Tibial nerve (tissue), 4 donors: ENCODE data around the gene PPP1R14B. TPM values are rescaled to one million over a fixed set of nuclear protein-coding genes. Genes with fewer than 3 reads are reported as not detected.
A peak's percentile ranks its signal among the peaks of the same experiment; 100 is the strongest.

Source experiments
- DNase-seq, 2 donors: peaks; one replicate each; pipeline ENCODE4 v3.0.0-alpha.2; 2019; ENCODE audit warnings: low spot score in 2 of 2
- H3K27ac ChIP-seq, 4 donors: fragments of 200-600 bp; sonication (generic) in 3 of 4; one replicate each; pipeline ENCODE4 v1.5.1; 2017 to 2019; ENCODE audit warnings: mild to moderate bottlenecking in 1 of 4
- H3K27me3 ChIP-seq, 2 donors: fragments of 200-600 bp; sonication (generic) in 1 of 2; one replicate each; pipeline versions ENCODE4 v1.5.1 to v1.6.0; 2017 to 2019
- H3K36me3 ChIP-seq, 3 donors: fragments of 200-600 bp; sonication (generic); one replicate each; pipeline ENCODE4 v1.5.1; 2018 to 2019
- H3K4me1 ChIP-seq, 4 donors: fragments of 200-600 bp; sonication (generic) in 3 of 4; one replicate each; pipeline ENCODE4 v1.5.1; 2017 to 2019
- H3K4me3 ChIP-seq, 4 donors: fragments of 200-600 bp; sonication (generic) in 3 of 4; one replicate each; pipeline ENCODE4 v1.5.1; 2017 to 2019; ENCODE audit warnings: mild to moderate bottlenecking in 1 of 4, moderate library complexity in 1 of 4
- H3K9me3 ChIP-seq, 4 donors: fragments of 200-600 bp; sonication (generic) in 3 of 4; one replicate each; pipeline ENCODE4 v1.5.1; 2017 to 2019
- CTCF ChIP-seq, 5 experiments: fragments of 200-600 bp in 3 of 5; fragments of 450-650 bp in 2 of 5; sonication (generic) in 3 of 5; IDR thresholded peaks; one replicate each; pipeline ENCODE4 v1.5.1; 2016 to 2019; ENCODE audit warnings: antibody characterized with exemption in 5 of 5, mild to moderate bottlenecking in 3 of 5, moderate library complexity in 2 of 5
- EP300 ChIP-seq, 2 donors: sonication (generic); formaldehyde crosslinking; IDR thresholded peaks; one replicate each; pipeline ENCODE4 v1.6.1; 2017; ENCODE audit warnings: antibody characterized with exemption in 2 of 2, mild to moderate bottlenecking in 1 of 2
- POLR2A ChIP-seq, 2 donors: fragments of 450-650 bp; IDR thresholded peaks; one replicate each; pipeline ENCODE4 v1.6.1; 2017; ENCODE audit warnings: antibody characterized with exemption in 2 of 2, mild to moderate bottlenecking in 2 of 2, moderate library complexity in 2 of 2
- WGBS, 2 donors: methylation state at CpG; one replicate each; pipeline ENCODE4 v1.1.5; 2018; 5-methylcytosine and 5-hydroxymethylcytosine counted together
- total RNA-seq, 4 donors: library from RNA; depleted of rRNA; stranded (reverse); fragments of >200 nt; gene quantifications; one replicate each; pipeline ENCODE4 v1.1.0, GENCODE V29; 2016

Gene PPP1R14B
- total RNA-seq, 4 donors from 2014 or later = 79.7 to 187 (median 91.4) TPM

- H3K27me3 ChIP-seq = no peaks in the 10 kb centered on the region
- no peaks in the 10 kb centered on the region for H3K9me3 ChIP-seq
- H3K4me3 ChIP-seq = peak overlapping the region; percentile 56 to 91 (median 80)
- DNase-seq = no peak
- TF ChIP-seq POLR2A (IDR thresholded peaks at IDR 0.05) = no peak
- no peak for TF ChIP-seq CTCF (IDR thresholded peaks at IDR 0.05)
- no peak for TF ChIP-seq EP300 (IDR thresholded peaks at IDR 0.05)
- H3K27ac ChIP-seq = peak overlapping the region; percentile 84 to 96 (median 91)
- peaks cover 0 to 20% (median 0%) of the 10 kb centered on the region in 3 donors for H3K36me3 ChIP-seq
- WGBS, 2 donors = 9 to 21% methylated on average over 12 to 13 of the region's 26 CpGs
- H3K4me1 ChIP-seq = peaks cover 0 to 56% (median 30%) of the 10 kb centered on the region in 4 donors
These were observed 20.2 kb downstream of the PPP1R14B start for GRCh38 chr11:64226507-64227051.

- Histone ChIP-seq H3K27me3 (no peaks in the 10 kb centered on the region), H3K4me1 (peaks cover 0 to 49% (median 28%) of the 10 kb centered on the region in 4 donors), H3K36me3 (peaks cover 0 to 24% (median 0%) of the 10 kb centered on the region in 3 donors), H3K27ac (peak within 1 kb of the TSS; percentile 84 to 96 (median 91)), H3K9me3 (no peaks in the 10 kb centered on the region), H3K4me3 (peak within 1 kb of the TSS; percentile 56 to 91 (median 80))
- DNase-seq = peak; percentile 81 to 88
- peak; percentile 75 to 90 for TF ChIP-seq EP300 (IDR thresholded peaks at IDR 0.05)
- peak; percentile 82 to 86 for TF ChIP-seq POLR2A (IDR thresholded peaks at IDR 0.05)
- TF ChIP-seq CTCF (IDR thresholded peaks at IDR 0.05) = peak in 4 of 5 experiments; percentile 5 to 41 (median 20)
- 1% methylated on average over 33 to 51 of the region's 54 CpGs for WGBS, 2 donors
These were observed 20.9 kb downstream of the PPP1R14B start, which contains the start of the genes NUDT22 and TRPT1 for GRCh38 chr11:64225608-64226506. Gene NUDT22, plus strand, starts transcription at chr11:64226274. Its CDS starts 379 bp downstream, at chr11:64226653. Gene TRPT1, minus strand, starts transcription at chr11:64226186. Its CDS starts 326 bp downstream, at chr11:64225860.

GRCh38 chr11:64224891-64225607 is 21.7 kb downstream of the PPP1R14B start:
- TF ChIP-seq CTCF (IDR thresholded peaks at IDR 0.05) (no peak), EP300 (IDR thresholded peaks at IDR 0.05) (no peak), POLR2A (IDR thresholded peaks at IDR 0.05) (no peak)
- WGBS, 2 donors = 54 to 55% methylated on average over 21 of the region's 22 CpGs
- no peak for DNase-seq

GRCh38 chr11:64224151-64224890 is 22.4 kb downstream of the PPP1R14B start:
- Histone ChIP-seq H3K9me3 (no peaks in the 10 kb centered on the region), H3K4me3 (no peak overlapping the region), H3K27me3 (no peaks in the 10 kb centered on the region), H3K36me3 (peaks cover 0 to 38% (median 0%) of the 10 kb centered on the region in 3 donors), H3K4me1 (peaks cover 0 to 38% (median 22%) of the 10 kb centered on the region in 4 donors), H3K27ac (no peak overlapping the region)
- no peak for TF ChIP-seq CTCF (IDR thresholded peaks at IDR 0.05)
- TF ChIP-seq POLR2A (IDR thresholded peaks at IDR 0.05) = no peak
- no peak for TF ChIP-seq EP300 (IDR thresholded peaks at IDR 0.05)
- no peak for DNase-seq
- WGBS, 2 donors = 83 to 88% methylated on average over 12 to 15 of the region's 17 CpGs

More at GRCh38 chr11:64224891-64225607, 21.7 kb downstream of the PPP1R14B start:
- peaks cover 0 to 45% (median 28%) of the 10 kb centered on the region in 4 donors for H3K4me1 ChIP-seq
- H3K9me3 ChIP-seq = no peaks in the 10 kb centered on the region
- peaks cover 0 to 32% (median 0%) of the 10 kb centered on the region in 3 donors for H3K36me3 ChIP-seq
- peak overlapping the region; percentile 56 to 91 (median 80) for H3K4me3 ChIP-seq
- peak overlapping the region; percentile 84 to 96 (median 91) for H3K27ac ChIP-seq
- no peaks in the 10 kb centered on the region for H3K27me3 ChIP-seq
